NCI-H187 treated with DMSO at 0.1 percent for 48 hours (cell line): ENCODE measurements around the gene PTPRQ.
"Not testable (repeated sequence)": the region's sequence is repeated elsewhere in the genome, so short reads cannot be mapped to it uniquely, and the experiment has no call there.

Experiments
- DNase-seq: peaks from one replicate; lab custom pipeline; 2025; lab: John Stamatoyannopoulos, UW

The PTPRQ gene

GRCh38 chr12:80443974-80444666 is at the start of gene PTPRQ:
Gene PTPRQ (plus strand): TSS chr12:80444235. CDS start chr12:80444346, 111 bp downstream.
- DNase-seq = no peak

GRCh38 chr12:80400571-80400991 is 43.5 kb upstream of the PTPRQ start:
- no peak for DNase-seq

GRCh38 chr12:80401191-80401590 is 42.8 kb upstream of the PTPRQ start:
- DNase-seq = no peak

- DNase-seq = no peak
Observed at GRCh38 chr12:80404629-80405028, 39.4 kb upstream of the PTPRQ start.

- DNase-seq = no peak
Observed at GRCh38 chr12:80406253-80406652, 37.8 kb upstream of the PTPRQ start.

- no peak for DNase-seq
Observed at GRCh38 chr12:80411787-80412186, 32.2 kb upstream of the PTPRQ start.

- DNase-seq = no peak
Observed at GRCh38 chr12:80412343-80412953, 31.6 kb upstream of the PTPRQ start.

GRCh38 chr12:80413462-80413861 is 30.6 kb upstream of the PTPRQ start:
- no peak for DNase-seq

GRCh38 chr12:80415466-80415865 is 28.6 kb upstream of the PTPRQ start:
- DNase-seq = no peak

GRCh38 chr12:80419644-80420043 is 24.4 kb upstream of the PTPRQ start:
- DNase-seq = no peak

- no peak for DNase-seq
Observed at GRCh38 chr12:80420075-80420474, 24.0 kb upstream of the PTPRQ start.

- DNase-seq = no peak
Observed at GRCh38 chr12:80422550-80422949, 21.5 kb upstream of the PTPRQ start.

- no peak for DNase-seq
Observed at GRCh38 chr12:80432061-80432460, 12.0 kb upstream of the PTPRQ start.

- no peak for DNase-seq
Observed at GRCh38 chr12:80441921-80442320, 2.1 kb upstream of the PTPRQ start.

GRCh38 chr12:80442426-80443222 is 1.4 kb upstream of the PTPRQ start:
- no peak for DNase-seq

- DNase-seq = no peak
Observed at GRCh38 chr12:80445083-80445793, 1.2 kb downstream of the PTPRQ start.

GRCh38 chr12:80456513-80456912 is 12.5 kb downstream of the PTPRQ start:
- no peak for DNase-seq

GRCh38 chr12:80460972-80461371 is 16.9 kb downstream of the PTPRQ start:
- no peak for DNase-seq

- DNase-seq = not testable (repeated sequence)
Observed at GRCh38 chr12:80461851-80462250, 17.8 kb downstream of the PTPRQ start.

- no peak for DNase-seq
Observed at GRCh38 chr12:80469681-80470080, 25.6 kb downstream of the PTPRQ start.

GRCh38 chr12:80470403-80470802 is 26.4 kb downstream of the PTPRQ start:
- DNase-seq = no peak

GRCh38 chr12:80472236-80472635 is 28.2 kb downstream of the PTPRQ start:
- no peak for DNase-seq
